Subcutaneous adipose tissue (tissue), 4 donors: ENCODE measurements around the gene CDK12. TPM values are rescaled to one million over a fixed set of nuclear protein-coding genes. Genes with fewer than 3 reads are reported as not detected.

Experiments used
- total RNA-seq, 4 donors: library from RNA; depleted of rRNA; stranded (reverse); fragments of >200 nt; gene quantifications; one replicate each; pipeline ENCODE4 v1.1.0, GENCODE V29; 2016
- TF ChIP-seq, protein P1 (sequence below): fragments of 450-650 bp; IDR thresholded peaks from one replicate; pipeline ENCODE4 v1.5.1; 2016; ENCODE audit warnings: low read depth, mild to moderate bottlenecking, control low read depth, antibody characterized with exemption, moderate library complexity

The CDK12 gene
- total RNA-seq, 4 donors from 2014 or later, result 36.0 to 54.1 (median 48.5) TPM

DNA sequence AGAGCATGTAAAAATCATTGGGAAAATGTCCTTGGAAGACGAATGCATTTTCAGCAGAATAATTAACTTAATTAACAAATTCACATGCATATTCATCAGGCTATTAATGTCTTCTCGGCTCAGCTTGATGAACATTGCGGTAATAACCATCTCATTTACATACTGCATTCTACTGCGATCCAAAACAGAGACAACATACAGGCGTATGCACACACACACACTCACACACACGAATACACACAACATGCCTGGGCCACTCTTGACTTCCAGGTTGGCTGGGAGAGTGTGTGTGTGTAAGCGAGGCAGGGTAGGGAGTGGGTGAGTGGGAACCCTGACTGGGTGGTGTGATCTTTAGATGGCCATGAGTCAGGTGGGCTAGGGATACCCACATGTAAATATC lies 101.7 kb downstream of the CDK12 start:
- TF ChIP-seq, protein P1, sequence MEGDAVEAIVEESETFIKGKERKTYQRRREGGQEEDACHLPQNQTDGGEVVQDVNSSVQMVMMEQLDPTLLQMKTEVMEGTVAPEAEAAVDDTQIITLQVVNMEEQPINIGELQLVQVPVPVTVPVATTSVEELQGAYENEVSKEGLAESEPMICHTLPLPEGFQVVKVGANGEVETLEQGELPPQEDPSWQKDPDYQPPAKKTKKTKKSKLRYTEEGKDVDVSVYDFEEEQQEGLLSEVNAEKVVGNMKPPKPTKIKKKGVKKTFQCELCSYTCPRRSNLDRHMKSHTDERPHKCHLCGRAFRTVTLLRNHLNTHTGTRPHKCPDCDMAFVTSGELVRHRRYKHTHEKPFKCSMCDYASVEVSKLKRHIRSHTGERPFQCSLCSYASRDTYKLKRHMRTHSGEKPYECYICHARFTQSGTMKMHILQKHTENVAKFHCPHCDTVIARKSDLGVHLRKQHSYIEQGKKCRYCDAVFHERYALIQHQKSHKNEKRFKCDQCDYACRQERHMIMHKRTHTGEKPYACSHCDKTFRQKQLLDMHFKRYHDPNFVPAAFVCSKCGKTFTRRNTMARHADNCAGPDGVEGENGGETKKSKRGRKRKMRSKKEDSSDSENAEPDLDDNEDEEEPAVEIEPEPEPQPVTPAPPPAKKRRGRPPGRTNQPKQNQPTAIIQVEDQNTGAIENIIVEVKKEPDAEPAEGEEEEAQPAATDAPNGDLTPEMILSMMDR, result no peak

DNA sequence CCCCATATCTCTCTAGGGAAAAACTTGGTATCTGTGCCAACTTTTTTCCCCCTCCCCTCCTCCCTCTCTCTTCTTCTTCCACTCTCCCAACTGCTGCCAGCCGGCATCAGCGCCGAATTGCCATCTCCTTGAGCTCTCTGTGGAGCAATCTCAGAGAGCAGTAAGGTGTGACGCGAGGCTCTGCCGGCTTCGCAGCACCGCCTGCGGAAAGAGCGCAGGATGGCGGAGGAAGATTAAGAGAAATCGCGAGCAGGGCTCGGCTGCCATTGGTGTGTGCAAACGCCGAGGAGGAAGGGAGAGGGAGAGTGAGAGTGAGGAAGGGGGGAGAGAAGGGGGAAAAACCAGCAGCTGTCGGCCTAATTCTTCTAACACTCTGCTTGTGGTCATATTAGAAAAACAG lies 102.2 kb downstream of the CDK12 start:
- TF ChIP-seq, protein P1, result no peak

DNA sequence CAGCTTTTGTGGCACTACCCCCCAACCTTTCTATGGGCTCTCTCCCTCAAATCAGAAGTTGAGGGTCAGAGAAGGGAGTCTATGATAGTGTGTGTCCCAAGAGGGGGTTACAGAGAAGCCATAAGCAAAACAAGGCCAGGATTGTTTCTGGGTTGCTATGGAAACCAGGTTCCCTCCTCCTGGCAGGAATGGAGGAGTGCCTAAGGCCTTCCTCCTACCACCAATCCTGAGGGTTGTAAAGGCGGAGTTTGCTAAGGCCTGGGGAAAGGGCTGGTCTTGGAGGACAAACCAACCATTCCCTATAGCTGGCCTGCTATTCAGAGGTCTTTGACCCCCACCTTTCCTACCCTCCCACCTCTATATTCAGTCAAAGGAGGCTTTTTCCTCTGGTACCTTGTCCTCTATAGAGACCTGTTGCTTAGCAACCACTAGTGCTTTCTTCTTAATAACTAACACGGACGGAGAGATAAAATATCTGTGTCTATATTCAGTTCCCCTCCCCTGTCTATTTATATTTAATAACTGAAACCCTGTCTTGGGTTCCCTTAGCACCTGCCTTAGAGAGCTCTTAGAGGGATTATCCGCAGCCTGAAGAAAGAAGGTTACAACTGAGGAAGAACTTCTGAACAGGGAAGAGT lies 103.0 kb downstream of the CDK12 start:
- TF ChIP-seq, protein P1, result no peak

DNA sequence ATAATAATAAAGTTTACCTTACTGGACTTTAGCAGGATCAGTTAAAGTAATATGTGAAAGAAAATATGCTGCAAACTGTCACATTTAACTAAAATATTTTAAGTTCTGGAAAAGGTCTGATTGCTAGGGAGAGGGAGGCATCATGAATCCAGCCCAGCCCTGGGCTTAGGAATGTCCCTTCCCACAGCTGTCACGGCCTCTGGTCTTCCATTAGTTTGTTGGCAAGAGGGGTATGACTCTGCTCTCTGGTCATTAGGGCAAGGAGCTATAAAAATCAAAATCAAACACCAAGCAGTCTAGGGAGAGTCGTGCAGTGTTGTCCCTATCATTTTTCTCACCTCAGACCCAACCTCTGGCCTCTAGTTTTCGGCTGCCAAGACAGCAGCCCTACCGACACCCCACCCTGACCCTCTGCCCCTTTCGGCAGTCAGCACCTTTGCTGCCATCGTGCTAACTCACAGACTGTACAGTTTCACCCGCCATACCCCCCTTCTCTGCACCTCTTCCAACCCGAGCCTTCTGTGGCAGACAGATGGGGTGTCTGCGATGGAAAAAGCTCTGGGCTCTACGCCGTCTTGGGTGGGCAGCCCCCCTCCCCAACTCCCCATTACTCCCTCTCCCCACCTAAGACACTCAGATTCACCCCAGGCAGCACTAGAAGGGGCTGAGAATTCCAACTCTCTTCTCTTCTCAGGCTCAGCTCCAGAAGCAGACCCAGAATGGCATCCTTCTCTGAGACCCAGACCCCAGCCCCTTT lies 105.0 kb downstream of the CDK12 start:
- TF ChIP-seq, protein P1, result no peak

DNA sequence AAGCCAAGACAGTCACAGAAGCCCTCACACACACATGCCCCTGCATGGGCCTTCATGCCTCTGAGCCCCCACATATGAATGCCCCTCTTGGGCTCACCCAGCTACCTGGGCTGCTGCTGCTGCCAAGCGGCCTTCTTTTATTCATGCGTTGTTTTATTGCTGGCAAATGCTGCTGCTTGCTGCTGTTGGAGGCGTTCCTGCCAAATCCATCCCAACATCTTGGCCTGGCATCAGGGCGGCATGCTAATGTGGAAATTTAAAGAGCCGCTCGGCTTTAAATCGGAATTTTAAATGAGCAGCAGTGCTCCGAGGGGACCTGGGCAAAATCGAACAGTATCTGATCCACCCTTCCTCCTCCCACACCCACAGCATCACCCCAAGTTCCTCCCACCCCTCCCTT lies 107.4 kb downstream of the CDK12 start:
- TF ChIP-seq, protein P1, result no peak

DNA sequence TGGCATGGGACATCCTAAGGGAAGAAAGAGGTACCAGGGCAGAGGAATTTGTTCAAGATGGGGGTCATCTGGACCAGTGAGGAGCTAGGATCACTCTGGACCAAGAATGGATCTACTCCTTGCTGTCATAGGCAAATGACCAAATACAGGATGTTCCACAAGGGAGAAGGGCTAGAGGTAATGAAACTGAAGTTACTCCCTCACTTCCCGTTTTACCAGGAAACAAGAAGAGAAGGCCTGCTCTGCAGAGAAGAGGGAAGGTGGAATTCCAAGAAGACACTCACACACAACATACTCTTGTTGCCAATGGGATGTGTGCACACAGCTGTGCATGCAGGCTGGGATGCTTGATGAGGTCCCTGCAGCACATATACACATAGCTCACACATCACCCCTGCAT lies 107.8 kb downstream of the CDK12 start:
- TF ChIP-seq, protein P1, result no peak

DNA sequence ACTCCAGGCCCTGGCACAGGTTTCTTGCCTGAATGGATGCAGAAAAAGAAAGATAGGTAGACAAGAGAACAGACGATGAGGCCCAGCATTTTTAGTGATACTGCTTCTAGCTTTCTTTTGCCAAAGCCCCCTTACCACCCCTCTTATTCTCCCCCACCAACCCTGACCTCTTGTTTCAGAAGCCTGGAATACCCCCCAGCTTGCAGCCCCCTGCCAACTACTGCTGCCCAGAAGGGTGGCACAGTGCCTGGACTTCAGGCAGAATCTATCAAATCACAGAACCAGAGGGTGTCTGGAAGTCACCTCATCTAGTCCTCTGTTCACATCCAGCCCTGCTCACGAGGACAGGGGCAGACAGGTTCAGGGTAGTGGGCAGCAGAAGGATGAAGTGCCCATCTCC lies 110.8 kb downstream of the CDK12 start:
- TF ChIP-seq, protein P1, result no peak
